ENCODE results near the gene RTKN2. TPM values are rescaled to one million over a fixed set of nuclear protein-coding genes. Genes with fewer than 3 reads are reported as not detected.
"Not testable (repeated sequence)": the region's sequence is repeated elsewhere in the genome, so short reads cannot be mapped to it uniquely, and the experiment has no call there.

The RTKN2 gene
- total RNA-seq, 2 experiments from 2014 or later = 2.9 to 3.8 TPM

GRCh38 chr10:62250594-62251198, 17.9 kb downstream of the RTKN2 start:
- peaks cover 4% of the 10 kb centered on the region for H3K4me1 Mint-ChIP-seq
- H3K27ac Mint-ChIP-seq = no peak overlapping the region
- H3K9me3 Mint-ChIP-seq (ENCODE audit: low read depth) = no peaks in the 10 kb centered on the region
- H3K4me3 Mint-ChIP-seq = no peak overlapping the region
- H3K27me3 Mint-ChIP-seq = no peaks in the 10 kb centered on the region
- ATAC-seq = no peak
- no peak for DNase-seq
- peaks cover 3% of the 10 kb centered on the region for H3K36me3 Mint-ChIP-seq
- CTCF ChIA-PET = no interaction called here

DNA sequence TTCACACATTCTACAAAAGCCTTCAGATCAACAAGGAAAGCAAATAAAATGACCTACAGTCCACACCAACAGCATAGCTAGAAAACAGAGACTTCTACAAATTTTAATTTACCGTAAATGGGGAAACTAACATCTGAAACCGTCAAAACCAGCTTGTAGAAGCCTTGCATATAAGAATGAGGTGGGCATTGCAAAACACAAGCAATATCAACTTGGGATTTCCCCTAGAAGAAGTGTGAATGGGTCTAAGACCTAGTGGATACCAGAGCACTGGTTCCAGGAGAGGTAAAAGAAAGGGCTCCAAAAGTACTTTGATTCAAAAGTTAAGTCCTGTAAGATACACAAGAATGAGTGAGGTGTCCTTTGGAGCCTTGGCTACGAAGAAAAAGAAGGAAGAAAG, 18.7 kb downstream of the RTKN2 start:
- no peak for DNase-seq
- CTCF ChIA-PET = no interaction called here
- Mint-ChIP-seq H3K4me3 (no peak overlapping the region), H3K9me3 (ENCODE audit: low read depth) (no peaks in the 10 kb centered on the region), H3K36me3 (peaks cover 3% of the 10 kb centered on the region), H3K27ac (no peak overlapping the region), H3K4me1 (peaks cover 11% of the 10 kb centered on the region), H3K27me3 (no peaks in the 10 kb centered on the region)
- no peak for ATAC-seq

DNA sequence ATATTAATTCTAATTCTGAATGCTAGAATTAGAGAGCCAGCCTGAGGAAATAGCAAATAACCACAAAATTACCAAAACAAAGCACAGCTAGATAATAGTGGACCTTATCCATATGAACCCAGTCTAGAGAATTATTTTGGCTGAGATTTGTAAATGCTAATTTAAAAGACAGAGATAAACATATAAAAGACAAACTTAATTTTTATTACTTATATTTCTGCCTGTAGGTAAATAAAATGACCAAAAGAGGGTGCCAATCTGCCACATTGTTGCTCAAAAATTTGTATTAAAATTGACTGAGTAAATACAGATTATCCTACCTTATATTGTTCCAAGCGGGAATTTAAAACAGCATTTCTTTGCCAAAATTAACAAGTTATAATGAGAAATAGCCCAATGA, 20.2 kb downstream of the RTKN2 start:
- CTCF ChIA-PET = interaction anchor here (0.9 to 2.3 kb wide), 7 partner anchors 194 to 910 kb away, joined by 3 to 30 read pairs (median 4); no protein-coding TSS in a partner anchor
- Mint-ChIP-seq H3K27me3 (no peaks in the 10 kb centered on the region), H3K27ac (no peak overlapping the region), H3K4me3 (no peak overlapping the region), H3K4me1 (peaks cover 22% of the 10 kb centered on the region), H3K36me3 (no peaks in the 10 kb centered on the region), H3K9me3 (ENCODE audit: low read depth) (no peaks in the 10 kb centered on the region)
- DNase-seq = no peak
- ATAC-seq = no peak

DNA sequence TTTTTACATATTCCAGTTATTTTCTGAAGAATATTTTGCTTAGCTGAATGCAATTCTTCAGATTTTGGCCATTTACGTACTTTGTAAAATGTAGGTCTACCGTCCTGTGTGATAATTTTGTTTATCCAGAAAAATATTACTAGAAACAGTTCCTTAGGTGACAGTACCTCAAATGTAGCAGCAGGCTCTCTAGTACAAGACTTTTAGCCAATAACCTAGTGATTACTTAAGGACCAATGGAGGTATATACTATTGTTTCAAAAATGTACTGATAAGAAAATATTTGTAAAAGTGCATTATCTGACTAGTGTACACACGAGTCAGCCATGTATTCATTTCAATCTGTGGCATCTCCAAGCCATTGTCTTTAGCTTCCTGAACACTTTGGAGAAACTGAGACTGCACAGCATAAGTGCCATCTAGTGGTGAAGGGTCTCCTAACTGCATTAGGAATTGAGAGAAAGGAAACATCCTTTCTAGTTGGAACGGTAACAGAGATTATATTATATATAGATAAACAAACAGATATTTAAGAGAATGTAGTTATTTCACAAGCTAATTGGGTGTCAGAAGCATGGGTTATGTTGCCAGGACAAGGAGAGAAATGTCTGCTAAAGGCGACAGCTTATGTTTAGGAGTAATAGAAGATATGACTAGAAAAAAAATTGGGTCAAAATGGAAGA, 23.7 kb downstream of the RTKN2 start:
- ATAC-seq = peak; percentile 82
- CTCF ChIA-PET = interaction anchor here (0.5 to 5.2 kb wide), 40 partner anchors 9 to 1145 kb away, joined by 3 to 148 read pairs (median 4); no protein-coding TSS in a partner anchor
- peaks cover 2% of the 10 kb centered on the region for H3K36me3 Mint-ChIP-seq
- no peaks in the 10 kb centered on the region for H3K9me3 Mint-ChIP-seq (ENCODE audit: low read depth)
- peak overlapping the region; percentile 42 for H3K4me3 Mint-ChIP-seq
- peaks cover 33% of the 10 kb centered on the region for H3K4me1 Mint-ChIP-seq
- H3K27ac Mint-ChIP-seq = peak overlapping the region; percentile 82
- no peaks in the 10 kb centered on the region for H3K27me3 Mint-ChIP-seq
- peak; percentile 74 for DNase-seq

GRCh38 chr10:62244088-62244487, 24.6 kb downstream of the RTKN2 start:
- peak overlapping the region; percentile 68 for H3K4me3 Mint-ChIP-seq
- no peaks in the 10 kb centered on the region for H3K27me3 Mint-ChIP-seq
- H3K27ac Mint-ChIP-seq = peak overlapping the region; percentile 87

GRCh38 chr10:62243647-62243997, 25.0 kb downstream of the RTKN2 start:
- no peaks in the 10 kb centered on the region for H3K27me3 Mint-ChIP-seq
- ATAC-seq = peak; percentile 50
- H3K4me1 Mint-ChIP-seq = peaks cover 36% of the 10 kb centered on the region
- DNase-seq = no peak
- H3K4me3 Mint-ChIP-seq = peak overlapping the region; percentile 68
- H3K36me3 Mint-ChIP-seq = peaks cover 2% of the 10 kb centered on the region
- CTCF ChIA-PET = interaction anchor here (1.1 to 5.2 kb wide), 10 partner anchors 55 to 492 kb away, joined by 3 to 148 read pairs (median 6); no protein-coding TSS in a partner anchor
- H3K9me3 Mint-ChIP-seq (ENCODE audit: low read depth) = no peaks in the 10 kb centered on the region
- H3K27ac Mint-ChIP-seq = peak overlapping the region; percentile 87

More at GRCh38 chr10:62244088-62244487, 24.6 kb downstream of the RTKN2 start:
- CTCF ChIA-PET = interaction anchor here (1.1 to 5.2 kb wide), 20 partner anchors 26 to 493 kb away, joined by 3 to 148 read pairs (median 5); no protein-coding TSS in a partner anchor
- no peaks in the 10 kb centered on the region for H3K9me3 Mint-ChIP-seq (ENCODE audit: low read depth)
- peaks cover 35% of the 10 kb centered on the region for H3K4me1 Mint-ChIP-seq
- ATAC-seq (no peak), DNase-seq (no peak)
- H3K36me3 Mint-ChIP-seq = peaks cover 2% of the 10 kb centered on the region

GRCh38 chr10:62242965-62243646, 25.5 kb downstream of the RTKN2 start:
- H3K4me3 Mint-ChIP-seq = peak overlapping the region; percentile 68
- CTCF ChIA-PET = interaction anchor here (1.1 to 5.2 kb wide), 9 partner anchors 59 to 492 kb away, joined by 3 to 148 read pairs (median 5); no protein-coding TSS in a partner anchor
- H3K9me3 Mint-ChIP-seq (ENCODE audit: low read depth); H3K36me3 Mint-ChIP-seq; H3K27me3 Mint-ChIP-seq; DNase-seq: not testable (repeated sequence)
- H3K4me1 Mint-ChIP-seq = peaks cover 36% of the 10 kb centered on the region
- peak overlapping the region; percentile 87 for H3K27ac Mint-ChIP-seq
- ATAC-seq = peak; percentile 50

GRCh38 chr10:62241521-62241920, 27.1 kb downstream of the RTKN2 start:
- not testable (repeated sequence) for H3K36me3 Mint-ChIP-seq; DNase-seq; H3K27ac Mint-ChIP-seq; ATAC-seq; H3K27me3 Mint-ChIP-seq; H3K4me3 Mint-ChIP-seq; H3K9me3 Mint-ChIP-seq (ENCODE audit: low read depth)
- peaks cover 38% of the 10 kb centered on the region for H3K4me1 Mint-ChIP-seq
- CTCF ChIA-PET = interaction anchor here (0.8 to 2.5 kb wide), 4 partner anchors 16 to 277 kb away, joined by 3 to 13 read pairs (median 4); no protein-coding TSS in a partner anchor

DNA sequence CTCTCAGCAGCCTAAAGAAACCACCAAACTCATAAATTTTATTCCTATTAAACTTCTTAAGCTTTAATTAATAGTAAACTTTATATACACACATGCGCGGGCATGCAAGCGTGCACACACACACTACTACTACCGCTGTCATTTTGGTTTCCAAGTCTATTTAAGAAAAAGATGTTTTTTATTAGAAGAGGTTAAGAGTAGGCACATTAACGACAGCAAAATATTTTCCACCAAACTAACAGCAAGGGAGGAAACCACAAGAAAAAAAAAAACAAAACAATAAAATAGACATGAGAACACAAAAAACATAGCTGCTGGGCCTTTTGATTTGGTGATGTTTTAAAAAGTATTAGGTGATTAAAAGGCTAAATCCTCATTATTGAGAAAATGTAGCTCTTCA, 28.6 kb downstream of the RTKN2 start:
- Mint-ChIP-seq H3K9me3 (ENCODE audit: low read depth) (no peaks in the 10 kb centered on the region), H3K4me1 (peaks cover 31% of the 10 kb centered on the region), H3K27ac (peak overlapping the region; percentile 72), H3K27me3 (no peaks in the 10 kb centered on the region), H3K36me3 (peaks cover 5% of the 10 kb centered on the region), H3K4me3 (no peak overlapping the region)
- ATAC-seq = no peak
- CTCF ChIA-PET = interaction anchor here (0.9 to 2.5 kb wide), 6 partner anchors 25 to 201 kb away, joined by 3 to 13 read pairs (median 4); no protein-coding TSS in a partner anchor
- DNase-seq = no peak

- no peak for ATAC-seq
- Mint-ChIP-seq H3K27ac (peak overlapping the region; percentile 3), H3K4me1 (peaks cover 24% of the 10 kb centered on the region), H3K27me3 (no peaks in the 10 kb centered on the region), H3K36me3 (peaks cover 5% of the 10 kb centered on the region), H3K9me3 (ENCODE audit: low read depth) (no peaks in the 10 kb centered on the region), H3K4me3 (no peak overlapping the region)
- CTCF ChIA-PET = interaction anchor here (1.1 to 1.7 kb wide), 2 partner anchors 200 to 342 kb away, joined by 4 read pairs; no protein-coding TSS in a partner anchor
- DNase-seq = no peak
Measured at GRCh38 chr10:62238880-62239279, 29.8 kb downstream of the RTKN2 start.

GRCh38 chr10:62237966-62238365, 30.7 kb downstream of the RTKN2 start:
- H3K36me3 Mint-ChIP-seq = peaks cover 5% of the 10 kb centered on the region
- no peaks in the 10 kb centered on the region for H3K9me3 Mint-ChIP-seq (ENCODE audit: low read depth)
- H3K27me3 Mint-ChIP-seq = no peaks in the 10 kb centered on the region
- H3K27ac Mint-ChIP-seq = no peak overlapping the region
- CTCF ChIA-PET = interaction anchor here (1.1 to 1.7 kb wide), 2 partner anchors 199 to 341 kb away, joined by 4 read pairs; no protein-coding TSS in a partner anchor
- H3K4me3 Mint-ChIP-seq = no peak overlapping the region
- DNase-seq (no peak), ATAC-seq (no peak)
- H3K4me1 Mint-ChIP-seq = peaks cover 15% of the 10 kb centered on the region

DNA sequence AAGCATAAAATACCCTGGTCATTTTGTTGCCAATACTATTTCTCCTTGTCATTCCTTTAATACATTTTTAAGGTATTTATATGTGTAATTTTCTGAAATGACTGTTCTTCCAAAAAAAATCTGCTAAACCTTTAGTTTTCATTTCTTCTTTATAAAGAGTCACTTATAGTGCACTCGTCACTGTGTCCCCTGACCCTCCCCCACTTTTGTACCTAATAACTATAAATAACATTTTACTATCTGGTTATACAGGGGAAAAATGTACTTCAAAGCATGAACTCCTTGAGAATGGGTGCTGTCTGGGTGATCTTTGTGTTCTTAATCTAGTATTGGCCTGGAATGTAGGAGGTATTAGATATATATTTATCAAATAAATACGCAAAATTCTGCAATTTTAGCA, 31.1 kb downstream of the RTKN2 start:
- no peak for DNase-seq
- Mint-ChIP-seq H3K4me1 (peaks cover 14% of the 10 kb centered on the region), H3K9me3 (ENCODE audit: low read depth) (no peaks in the 10 kb centered on the region), H3K36me3 (peaks cover 5% of the 10 kb centered on the region), H3K27ac (no peak overlapping the region), H3K27me3 (no peaks in the 10 kb centered on the region), H3K4me3 (no peak overlapping the region)
- ATAC-seq = no peak
- CTCF ChIA-PET = no interaction called here

DNA sequence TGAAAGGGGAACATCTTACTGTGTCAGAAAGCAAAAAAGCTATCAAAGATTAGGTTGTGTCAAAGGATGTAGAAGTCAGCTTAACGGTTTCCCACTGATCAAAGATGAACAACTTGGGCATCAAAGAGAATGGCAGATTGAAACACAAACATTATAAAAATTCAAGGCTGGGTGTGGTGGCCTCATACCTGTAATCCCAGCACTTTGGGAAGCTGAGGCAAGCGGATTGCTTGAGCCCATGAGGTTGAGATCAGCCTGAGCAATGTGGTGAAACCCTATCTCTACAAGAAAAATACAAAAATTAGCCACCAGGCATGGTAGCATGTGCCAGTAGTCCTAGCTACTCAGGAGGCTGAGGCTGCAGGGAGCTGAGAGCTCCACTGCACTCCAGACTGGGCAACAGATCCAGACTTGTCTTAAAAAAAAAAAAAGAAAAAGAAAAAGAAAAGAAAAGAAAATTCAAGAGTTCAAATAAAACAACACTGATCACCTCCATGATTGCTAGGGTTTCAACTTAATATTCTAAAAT, 34.5 kb downstream of the RTKN2 start:
- Mint-ChIP-seq H3K4me3 (peak overlapping the region; percentile 17), H3K27ac (peak overlapping the region; percentile 12), H3K27me3 (no peaks in the 10 kb centered on the region), H3K4me1 (peaks cover 6% of the 10 kb centered on the region), H3K9me3 (ENCODE audit: low read depth) (no peaks in the 10 kb centered on the region), H3K36me3 (peaks cover 9% of the 10 kb centered on the region)
- ATAC-seq (peak; percentile 23), DNase-seq (no peak)
- CTCF ChIA-PET = no interaction called here

Measured in activated CD8-positive, alpha-beta memory T cell treated with anti-CD3 and anti-CD28 coated beads, Interleukin-2, amount 10 ng/mL, durations not matched to agents 7 days and 5 days (primary cell).